ENCODE measurements around the gene S100B. TPM values are rescaled to one million over a fixed set of nuclear protein-coding genes. Genes with fewer than 3 reads are reported as not detected.

S100B gene
- total RNA-seq, 1 donor from 2014 or later, result not detected

DNA sequence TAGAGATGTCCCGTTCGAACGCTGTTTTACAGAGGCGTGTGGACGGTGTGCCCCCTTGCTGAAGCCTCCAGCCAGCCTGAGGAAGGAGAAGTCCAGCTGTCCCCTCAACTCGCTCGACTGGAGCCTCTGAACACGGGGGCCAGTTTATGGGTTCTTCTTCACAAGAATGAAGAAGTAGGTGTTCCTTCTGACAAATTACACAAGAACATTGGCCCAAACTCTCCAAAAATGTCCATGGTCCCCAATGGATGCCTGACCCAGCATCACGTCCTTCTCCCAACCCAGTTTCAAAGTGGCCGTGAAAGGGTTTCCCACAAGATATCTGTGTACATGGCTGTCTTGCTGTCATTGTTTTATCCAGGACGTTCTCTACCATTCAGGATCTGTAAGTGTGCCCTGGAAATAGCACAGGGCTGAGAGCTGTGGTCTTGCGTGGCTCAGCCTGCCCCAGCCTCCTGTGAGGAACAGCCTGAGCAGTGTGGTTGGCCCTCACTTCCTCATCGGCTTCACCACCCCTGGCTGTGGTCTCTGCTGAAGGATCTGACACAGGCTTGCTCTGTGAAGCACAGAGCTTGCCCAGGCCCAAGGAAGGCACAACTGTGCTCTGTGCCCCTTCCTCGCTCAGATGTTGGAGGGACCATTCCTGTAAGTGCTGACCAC, 1.0 kb upstream of the S100B start:
- H3K27me3 ChIP-seq (ENCODE audit: control insufficient read depth, insufficient read depth, low read length), result peaks cover 9% of the 10 kb centered on the region
- H3K4me3 ChIP-seq (ENCODE audit: low read depth, low read length), result no peak overlapping the region
- DNase-seq (ENCODE audit: low read depth), result no peak
- TF ChIP-seq, protein P1, sequence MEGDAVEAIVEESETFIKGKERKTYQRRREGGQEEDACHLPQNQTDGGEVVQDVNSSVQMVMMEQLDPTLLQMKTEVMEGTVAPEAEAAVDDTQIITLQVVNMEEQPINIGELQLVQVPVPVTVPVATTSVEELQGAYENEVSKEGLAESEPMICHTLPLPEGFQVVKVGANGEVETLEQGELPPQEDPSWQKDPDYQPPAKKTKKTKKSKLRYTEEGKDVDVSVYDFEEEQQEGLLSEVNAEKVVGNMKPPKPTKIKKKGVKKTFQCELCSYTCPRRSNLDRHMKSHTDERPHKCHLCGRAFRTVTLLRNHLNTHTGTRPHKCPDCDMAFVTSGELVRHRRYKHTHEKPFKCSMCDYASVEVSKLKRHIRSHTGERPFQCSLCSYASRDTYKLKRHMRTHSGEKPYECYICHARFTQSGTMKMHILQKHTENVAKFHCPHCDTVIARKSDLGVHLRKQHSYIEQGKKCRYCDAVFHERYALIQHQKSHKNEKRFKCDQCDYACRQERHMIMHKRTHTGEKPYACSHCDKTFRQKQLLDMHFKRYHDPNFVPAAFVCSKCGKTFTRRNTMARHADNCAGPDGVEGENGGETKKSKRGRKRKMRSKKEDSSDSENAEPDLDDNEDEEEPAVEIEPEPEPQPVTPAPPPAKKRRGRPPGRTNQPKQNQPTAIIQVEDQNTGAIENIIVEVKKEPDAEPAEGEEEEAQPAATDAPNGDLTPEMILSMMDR (IDR thresholded peaks at IDR 0.05; ENCODE audit: insufficient read depth, low read length, poor library complexity, severe bottlenecking), result no peak
- no peaks in the 10 kb centered on the region for H3K36me3 ChIP-seq (ENCODE audit: control insufficient read depth, insufficient read depth, low read length)

DNA sequence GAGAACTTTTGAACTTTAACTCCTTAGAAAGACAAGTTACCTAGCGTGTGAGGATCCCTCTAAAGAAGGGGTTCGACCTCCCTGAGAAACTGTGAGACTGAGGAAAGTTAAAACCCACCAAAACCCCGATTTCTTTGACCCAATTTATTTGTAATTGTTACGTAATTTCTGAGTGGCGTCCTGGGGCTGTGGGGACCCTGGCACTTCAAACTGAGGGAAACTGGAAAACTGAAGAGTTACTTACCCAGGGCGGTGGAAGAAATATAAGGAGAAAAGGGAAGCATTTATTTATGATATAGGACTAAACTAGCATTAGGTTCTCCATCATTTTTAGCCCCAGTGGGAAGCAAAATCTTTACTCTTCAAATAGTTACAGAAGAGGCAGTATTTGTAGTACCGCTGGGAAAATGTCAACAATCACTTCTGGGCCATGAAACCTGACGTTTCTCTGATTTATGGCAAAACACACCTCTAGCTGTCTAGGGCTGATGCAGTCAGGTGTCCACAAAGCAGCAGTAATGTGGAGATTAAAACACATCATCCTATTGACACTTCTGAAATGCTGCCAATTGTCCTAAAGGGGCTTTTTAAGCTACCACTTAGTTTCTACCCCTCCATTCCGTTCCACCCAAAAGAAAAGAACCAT, 430 bp downstream of the S100B start:
- TF ChIP-seq, protein P1 (IDR thresholded peaks at IDR 0.05; ENCODE audit: insufficient read depth, low read length, poor library complexity, severe bottlenecking), result no peak
- H3K4me3 ChIP-seq (ENCODE audit: low read depth, low read length), result no peak overlapping the region
- no peak for DNase-seq (ENCODE audit: low read depth)
- peaks cover 7% of the 10 kb centered on the region for H3K27me3 ChIP-seq (ENCODE audit: control insufficient read depth, insufficient read depth, low read length)
- no peaks in the 10 kb centered on the region for H3K36me3 ChIP-seq (ENCODE audit: control insufficient read depth, insufficient read depth, low read length)

DNA sequence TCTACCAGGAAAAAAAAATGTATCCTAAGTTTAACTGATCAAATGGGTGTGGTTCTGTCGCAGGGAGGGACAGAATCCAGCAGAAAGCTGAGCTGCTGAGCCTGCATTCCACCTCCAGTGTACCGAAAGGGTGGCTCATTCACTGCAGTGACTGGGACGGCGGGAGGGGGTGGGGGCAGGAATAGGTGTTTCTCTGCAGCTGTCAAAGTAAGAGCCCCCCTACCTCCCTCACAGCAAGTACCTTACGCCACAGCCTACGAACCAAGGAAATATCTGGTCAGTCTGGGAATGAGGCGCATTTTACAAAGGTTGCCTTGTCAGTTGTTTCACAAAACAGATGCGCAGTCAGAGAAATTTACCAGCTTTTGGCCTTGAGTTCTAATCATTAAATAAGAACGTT, 1.7 kb downstream of the S100B start:
- TF ChIP-seq, protein P1 (IDR thresholded peaks at IDR 0.05; ENCODE audit: insufficient read depth, low read length, poor library complexity, severe bottlenecking), result no peak
- Histone ChIP-seq H3K36me3 (ENCODE audit: control insufficient read depth, insufficient read depth, low read length) (no peaks in the 10 kb centered on the region), H3K27me3 (ENCODE audit: control insufficient read depth, insufficient read depth, low read length) (peaks cover 7% of the 10 kb centered on the region), H3K4me3 (ENCODE audit: low read depth, low read length) (no peak overlapping the region)
- DNase-seq (ENCODE audit: low read depth), result no peak

DNA sequence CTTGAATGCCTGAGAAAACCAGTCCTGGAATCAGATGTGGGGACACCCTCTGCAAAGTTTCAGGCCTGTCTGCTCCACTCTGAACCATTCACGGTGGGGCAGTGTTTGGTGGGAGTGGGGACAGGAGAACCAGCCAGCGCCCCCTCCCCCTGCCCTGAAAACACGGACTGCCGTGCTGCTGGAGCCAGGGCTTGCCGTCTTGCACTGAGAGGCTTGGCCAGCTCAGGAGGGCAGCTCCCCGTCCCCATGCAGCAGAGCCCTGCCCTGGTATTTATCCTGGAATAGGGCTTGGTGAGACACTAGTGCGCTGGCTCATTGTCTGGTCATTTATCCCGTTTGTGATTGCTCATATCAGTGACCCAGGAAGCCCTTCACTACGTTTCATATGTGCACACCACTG, 3.9 kb downstream of the S100B start:
- H3K36me3 ChIP-seq (ENCODE audit: control insufficient read depth, insufficient read depth, low read length), result no peaks in the 10 kb centered on the region
- peaks cover 2% of the 10 kb centered on the region for H3K27me3 ChIP-seq (ENCODE audit: control insufficient read depth, insufficient read depth, low read length)
- TF ChIP-seq, protein P1 (IDR thresholded peaks at IDR 0.05; ENCODE audit: insufficient read depth, low read length, poor library complexity, severe bottlenecking), result no peak

DNA sequence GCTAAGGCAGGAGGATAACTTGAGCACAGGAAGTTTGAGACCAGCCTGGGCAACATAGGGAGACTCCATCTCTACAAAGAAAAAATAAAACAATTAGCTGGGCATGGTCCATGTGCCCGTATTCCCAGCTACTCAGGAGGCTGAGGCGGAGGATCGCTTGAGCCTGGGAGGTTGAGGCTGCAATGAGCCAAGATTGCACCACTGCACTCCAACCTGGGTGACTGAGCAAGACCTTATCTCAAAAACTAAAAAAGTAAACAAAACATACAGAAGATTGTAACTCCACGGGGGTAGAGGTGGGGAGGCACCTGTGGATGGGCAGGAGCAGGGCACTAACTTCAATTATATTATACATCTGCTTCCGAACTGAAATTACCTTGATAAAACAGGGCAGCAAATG, 4.6 kb downstream of the S100B start:
- H3K36me3 ChIP-seq (ENCODE audit: control insufficient read depth, insufficient read depth, low read length), result no peaks in the 10 kb centered on the region
- TF ChIP-seq, protein P1 (IDR thresholded peaks at IDR 0.05; ENCODE audit: insufficient read depth, low read length, poor library complexity, severe bottlenecking), result no peak
- no peak for DNase-seq (ENCODE audit: low read depth)
- peaks cover 2% of the 10 kb centered on the region for H3K27me3 ChIP-seq (ENCODE audit: control insufficient read depth, insufficient read depth, low read length)
- no peak overlapping the region for H3K4me3 ChIP-seq (ENCODE audit: low read depth, low read length)

More for the DNA sequence above, 3.9 kb downstream of the S100B start:
- DNase-seq (ENCODE audit: low read depth), result no peak
- no peak overlapping the region for H3K4me3 ChIP-seq (ENCODE audit: low read depth, low read length)
